Stimulated activated CD4-positive, alpha-beta T cell treated with anti-CD3 and anti-CD28 coated beads, Interleukin-12 subunit alpha, Interleukin-12 subunit beta, amount 100 ng/mL, for 24 hours (primary cell): ENCODE data around the gene UBR1.
"Not testable (repeated sequence)": the region's sequence is repeated elsewhere in the genome, so short reads cannot be mapped to it uniquely, and the experiment has no call there.

Experiments
- DNase-seq, 2 experiments: peaks; one replicate each; pipeline ENCODE4 v3.0.0-alpha.2; 2020; ENCODE audit warnings: low read depth in 2 of 2

The UBR1 gene

GRCh38 chr15:42974202-42974862, 131.5 kb downstream of the UBR1 start:
- no peak for DNase-seq

GRCh38 chr15:42973114-42973513, 132.7 kb downstream of the UBR1 start:
- DNase-seq, result no peak

GRCh38 chr15:42971830-42972229, 134.0 kb downstream of the UBR1 start:
- DNase-seq, result no peak

DNA sequence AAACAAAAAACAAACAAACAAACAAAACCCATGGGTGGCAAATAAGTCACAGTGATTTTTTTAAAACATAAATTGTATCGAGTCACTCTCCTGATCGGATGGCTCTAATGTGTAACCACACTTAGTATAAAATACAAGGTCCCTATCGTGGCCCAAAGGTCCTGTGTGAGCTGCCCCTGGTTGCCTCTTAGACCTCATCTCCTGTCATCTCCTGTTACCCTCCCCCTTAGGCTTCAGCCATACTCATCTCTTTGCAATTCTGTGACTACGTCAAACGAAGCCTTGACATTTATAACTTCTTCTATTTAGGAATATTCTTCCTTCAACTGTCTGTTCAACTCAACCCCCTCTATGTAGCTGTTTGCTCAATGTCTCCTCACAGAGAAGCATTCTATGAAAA, 141.4 kb downstream of the UBR1 start:
- DNase-seq, result no peak

DNA sequence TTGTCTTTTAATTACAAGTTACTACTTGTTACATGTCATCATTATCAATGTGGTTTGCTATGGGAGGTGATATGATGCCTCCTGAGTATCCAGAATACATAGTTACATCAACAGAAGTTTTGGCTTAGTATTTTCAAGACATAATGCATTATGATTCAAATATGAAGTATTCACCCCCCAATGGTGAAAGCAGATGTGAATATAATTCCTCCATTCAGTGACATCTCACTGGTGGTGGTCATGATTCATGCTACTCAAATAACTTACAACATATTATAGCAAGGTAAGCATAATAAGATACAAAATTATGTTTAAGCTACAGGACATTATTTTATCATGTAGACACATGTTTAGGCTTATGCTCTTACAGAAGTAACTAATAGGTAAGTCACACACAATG, 150.3 kb downstream of the UBR1 start:
- no peak for DNase-seq

- no peak for DNase-seq
These were observed 151.5 kb downstream of the UBR1 start for GRCh38 chr15:42954291-42954690.

GRCh38 chr15:42948898-42949297, 156.9 kb downstream of the UBR1 start:
- not testable (repeated sequence) for DNase-seq

- no peak for DNase-seq
These were observed 165.3 kb downstream of the UBR1 start for GRCh38 chr15:42940527-42940926.

GRCh38 chr15:42939841-42940240, 166.0 kb downstream of the UBR1 start:
- DNase-seq, result no peak

- DNase-seq, result no peak
These were observed 168.7 kb downstream of the UBR1 start for GRCh38 chr15:42937143-42937542.

- no peak for DNase-seq
These were observed 171.8 kb downstream of the UBR1 start for GRCh38 chr15:42933886-42934667.

DNA sequence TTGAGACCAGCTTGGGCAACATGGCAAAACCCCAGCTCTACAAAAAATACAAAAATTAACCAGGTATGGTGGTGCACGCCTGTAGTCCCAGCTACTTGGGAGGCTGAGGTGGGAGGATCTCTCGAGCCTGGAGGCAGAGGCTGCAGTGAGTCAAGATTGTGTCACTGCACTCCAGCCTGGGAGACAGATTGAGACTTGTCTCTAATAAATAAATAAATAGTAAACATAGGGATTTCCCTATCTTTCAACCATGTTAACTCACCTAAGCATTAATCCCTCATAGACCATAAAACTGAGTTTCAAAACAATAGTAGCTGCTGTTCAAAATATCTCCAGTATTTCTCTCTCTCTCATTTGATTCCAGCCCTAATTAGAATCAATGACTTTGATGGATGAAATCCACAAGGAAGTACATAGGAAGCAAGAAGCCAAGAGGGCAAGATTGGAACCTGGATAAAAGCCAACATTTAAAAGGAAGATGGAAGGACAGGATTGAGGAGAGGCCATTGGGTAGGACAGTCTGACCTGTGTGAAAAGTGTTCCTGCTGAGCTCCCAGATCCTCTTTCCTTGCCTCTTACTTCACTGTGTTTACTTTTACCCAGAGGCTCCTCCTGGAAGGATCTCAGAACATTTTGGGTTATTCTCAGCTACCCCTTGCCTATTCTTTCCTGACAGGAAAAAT, 172.9 kb downstream of the UBR1 start:
- DNase-seq, result no peak

- no peak for DNase-seq
These were observed 173.9 kb downstream of the UBR1 start for GRCh38 chr15:42931702-42932486.

DNA sequence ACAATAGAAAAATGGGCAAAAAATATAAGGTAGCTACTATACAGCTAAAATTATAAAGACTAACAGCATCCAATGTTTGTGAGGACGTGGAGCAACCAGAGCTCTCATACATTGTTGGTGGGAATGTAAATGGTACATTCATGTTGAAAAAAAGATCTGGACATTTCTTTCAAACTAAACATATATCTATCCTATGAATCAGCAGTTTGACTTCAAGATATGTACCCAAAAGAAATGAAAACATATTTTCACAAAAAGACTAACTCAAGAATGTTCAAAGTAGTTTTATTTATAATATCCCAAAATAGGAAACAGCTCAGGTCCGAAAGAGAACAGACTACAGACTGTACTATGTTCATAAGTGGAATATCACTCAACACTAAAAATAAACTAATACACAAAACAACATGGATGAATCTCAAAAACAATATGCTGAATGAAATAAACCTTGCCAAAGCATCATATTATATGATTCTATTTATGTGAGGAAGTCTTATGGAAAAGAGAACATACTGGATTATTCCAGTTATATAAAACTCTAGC, 176.5 kb downstream of the UBR1 start:
- DNase-seq, result no peak

GRCh38 chr15:42921342-42921731, 184.5 kb downstream of the UBR1 start:
- peak; percentile 8 to 28 for DNase-seq

DNA sequence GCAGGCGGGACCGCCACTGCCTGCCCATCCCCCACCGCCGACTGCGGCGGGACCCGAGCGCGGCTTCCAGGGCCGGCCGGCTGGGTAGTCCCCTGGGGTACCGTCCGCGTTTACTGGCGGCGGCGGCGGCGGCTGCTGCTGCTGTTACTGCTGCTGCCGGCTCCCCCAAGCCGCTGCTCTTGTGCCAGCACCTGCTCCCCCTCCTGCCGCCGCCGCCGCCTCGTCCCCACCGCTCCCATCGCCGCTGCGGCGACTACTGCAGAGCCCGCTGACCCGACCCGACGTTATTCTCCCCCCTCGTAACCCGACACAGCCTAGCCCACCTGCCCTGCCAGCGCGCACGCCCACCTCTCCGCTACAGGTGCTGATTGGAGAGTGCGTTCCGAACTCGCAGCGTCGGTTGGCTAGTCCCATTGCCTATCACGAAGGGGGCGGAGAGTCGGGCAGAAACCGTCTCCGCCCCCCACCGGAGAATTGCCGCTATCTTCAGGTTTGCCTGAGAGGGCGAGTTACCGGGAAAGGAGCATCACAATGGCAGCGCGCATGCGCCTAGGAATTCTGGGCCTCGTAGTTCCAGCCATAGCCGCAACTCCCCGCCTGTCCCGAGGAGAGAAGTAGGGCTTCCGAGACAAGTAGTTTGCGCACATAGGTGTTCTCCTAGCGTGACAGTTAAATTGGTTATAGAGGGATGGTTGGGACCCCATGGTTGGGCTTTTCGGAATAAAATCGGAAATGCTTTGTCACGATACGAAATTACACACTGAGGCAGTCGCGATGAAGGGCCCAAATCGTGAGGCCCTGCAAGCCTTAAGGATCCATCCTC, 185.1 kb downstream of the UBR1 start, which contains the start of gene TTBK2:
TTBK2 (minus strand) TSS at position 260 of the 823 bp plus-strand sequence. CDS start 42,161 bp downstream, outside the sequence.
- peak; percentile 94 to 96 for DNase-seq

DNA sequence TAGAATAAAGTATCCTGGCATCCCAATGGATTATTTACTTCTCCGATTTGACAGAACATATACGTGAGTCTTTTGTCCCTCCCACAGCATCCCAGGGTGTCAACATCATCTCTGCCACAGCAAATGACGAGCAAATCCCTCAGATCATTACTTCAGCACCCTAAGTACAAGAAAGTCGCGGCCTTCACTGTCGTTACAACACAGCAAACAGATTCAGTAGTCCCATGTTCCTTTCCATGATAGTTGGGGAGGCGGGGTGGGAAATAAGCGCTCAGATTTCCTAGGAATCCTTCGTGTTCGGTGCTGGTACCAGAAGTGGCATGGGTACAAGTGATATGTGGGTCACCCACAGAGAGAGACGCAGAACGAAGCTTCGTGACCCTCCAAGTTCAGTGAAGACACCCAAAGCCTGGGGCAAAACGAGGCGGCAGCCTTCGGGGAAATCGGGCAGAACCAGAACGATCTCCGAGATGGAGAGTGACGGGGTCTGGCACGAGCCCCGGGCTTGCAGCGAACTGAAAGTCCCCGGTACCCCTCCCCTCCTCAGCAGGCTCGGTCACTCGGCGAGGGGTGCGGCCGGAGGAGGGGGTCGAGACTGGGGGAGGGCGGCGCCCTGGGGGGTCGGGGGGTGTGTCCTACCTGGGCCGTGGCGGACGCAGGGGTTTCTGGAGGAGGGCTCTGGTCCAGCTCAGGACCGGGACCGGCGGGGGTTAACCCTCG, 185.9 kb downstream of the UBR1 start:
- DNase-seq, result peak; percentile 2 to 14

GRCh38 chr15:42919308-42919707, 186.5 kb downstream of the UBR1 start:
- no peak for DNase-seq

- DNase-seq, result no peak
These were observed 187.8 kb downstream of the UBR1 start for GRCh38 chr15:42918047-42918446.
